Neural progenitor cell (in vitro differentiated cells): ENCODE data around the gene IL36G.
"Not testable (repeated sequence)": the region's sequence is repeated elsewhere in the genome, so short reads cannot be mapped to it uniquely, and the experiment has no call there.

Experiments used
- EZH2 ChIP-seq: fragments of 200-600 bp; sonication (generic); IDR thresholded peaks from 2 replicates; pipeline ENCODE4 v1.6.1; 2017; ENCODE audit warnings: antibody characterized with exemption, mild to moderate bottlenecking, moderate library complexity
- EZH2phosphoT487 ChIP-seq: fragments of 200-600 bp; sonication (generic); IDR thresholded peaks from 2 replicates; pipeline ENCODE4 v1.6.1; 2017; ENCODE audit warnings: antibody characterized with exemption
- TF ChIP-seq, protein P1 (sequence below): fragments of 200-600 bp; sonication (generic); IDR thresholded peaks from 2 replicates; pipeline ENCODE4 v1.5.1; 2017; ENCODE audit warnings: antibody characterized with exemption, mild to moderate bottlenecking

DNA sequence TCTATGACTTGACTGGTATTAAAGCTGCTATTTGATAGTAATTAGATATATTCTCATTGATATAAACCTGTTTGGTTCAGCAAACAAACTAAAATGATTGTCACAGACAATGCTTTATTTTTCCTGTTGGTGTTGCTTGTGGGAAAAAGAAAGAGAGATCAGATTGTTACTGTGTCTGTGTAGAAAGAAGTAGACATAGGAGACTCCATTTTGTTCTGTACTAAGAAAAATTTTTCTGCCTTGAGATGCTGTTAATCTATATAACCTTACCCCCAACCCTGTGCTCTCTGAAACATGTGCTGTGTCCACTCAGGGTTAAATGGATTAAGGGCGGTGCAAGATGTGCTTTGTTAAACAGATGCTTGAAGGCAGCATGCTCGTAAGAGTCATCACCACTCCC is 43.7 kb upstream of the IL36G start:
- TF ChIP-seq, protein P1, sequence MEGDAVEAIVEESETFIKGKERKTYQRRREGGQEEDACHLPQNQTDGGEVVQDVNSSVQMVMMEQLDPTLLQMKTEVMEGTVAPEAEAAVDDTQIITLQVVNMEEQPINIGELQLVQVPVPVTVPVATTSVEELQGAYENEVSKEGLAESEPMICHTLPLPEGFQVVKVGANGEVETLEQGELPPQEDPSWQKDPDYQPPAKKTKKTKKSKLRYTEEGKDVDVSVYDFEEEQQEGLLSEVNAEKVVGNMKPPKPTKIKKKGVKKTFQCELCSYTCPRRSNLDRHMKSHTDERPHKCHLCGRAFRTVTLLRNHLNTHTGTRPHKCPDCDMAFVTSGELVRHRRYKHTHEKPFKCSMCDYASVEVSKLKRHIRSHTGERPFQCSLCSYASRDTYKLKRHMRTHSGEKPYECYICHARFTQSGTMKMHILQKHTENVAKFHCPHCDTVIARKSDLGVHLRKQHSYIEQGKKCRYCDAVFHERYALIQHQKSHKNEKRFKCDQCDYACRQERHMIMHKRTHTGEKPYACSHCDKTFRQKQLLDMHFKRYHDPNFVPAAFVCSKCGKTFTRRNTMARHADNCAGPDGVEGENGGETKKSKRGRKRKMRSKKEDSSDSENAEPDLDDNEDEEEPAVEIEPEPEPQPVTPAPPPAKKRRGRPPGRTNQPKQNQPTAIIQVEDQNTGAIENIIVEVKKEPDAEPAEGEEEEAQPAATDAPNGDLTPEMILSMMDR = not testable (repeated sequence)
- TF ChIP-seq EZH2phosphoT487, EZH2: not testable (repeated sequence)
